Hepatocyte (in vitro differentiated cells): ENCODE measurements around the gene RNF6. TPM values are rescaled to one million over a fixed set of nuclear protein-coding genes. Genes with fewer than 3 reads are reported as not detected.

Experiments
- DNase-seq: peaks from one replicate; pipeline ENCODE4 v3.0.0-alpha.2; 2016; ENCODE audit warnings: low spot score
- H2AFZ ChIP-seq: fragments of 200-600 bp; sonication (generic); 2 replicates; pipeline ENCODE4 v1.6.0; 2016; ENCODE audit warnings: antibody characterized with exemption, mild to moderate bottlenecking
- H3K27ac ChIP-seq: fragments of 200-600 bp; sonication (generic); 2 replicates; pipeline ENCODE4 v1.5.1; 2016; ENCODE audit warnings: mild to moderate bottlenecking
- H3K27me3 ChIP-seq: fragments of 200-600 bp; sonication (generic); 2 replicates; pipeline ENCODE4 v1.6.1; 2016
- H3K36me3 ChIP-seq: fragments of 200-600 bp; sonication (generic); replicated peaks from 2 replicates; pipeline ENCODE4 v1.5.1; 2016; ENCODE audit warnings: low read depth; ENCODE audit not compliant: insufficient read depth
- H3K4me1 ChIP-seq: fragments of 200-600 bp; sonication (generic); 2 replicates; pipeline ENCODE4 v1.5.1; 2016; ENCODE audit warnings: mild to moderate bottlenecking, moderate library complexity; ENCODE audit not compliant: insufficient read depth
- H3K4me2 ChIP-seq: fragments of 200-600 bp; sonication (generic); 2 replicates; pipeline ENCODE4 v1.6.0; 2016
- H3K4me3 ChIP-seq: fragments of 200-600 bp; sonication (generic); 2 replicates; pipeline ENCODE4 v1.5.1; 2016; ENCODE audit warnings: mild to moderate bottlenecking
- H3K79me2 ChIP-seq: fragments of 200-600 bp; sonication (generic); 2 replicates; pipeline ENCODE4 v1.6.0; 2017; ENCODE audit warnings: mild to moderate bottlenecking
- H3K9me2 ChIP-seq: fragments of 200-600 bp; sonication (generic); replicated peaks from 2 replicates; pipeline ENCODE4 v1.6.0; 2017; ENCODE audit warnings: mild to moderate bottlenecking; ENCODE audit not compliant: insufficient read depth
- H3K9me3 ChIP-seq: fragments of 200-600 bp; sonication (generic); 2 replicates; pipeline ENCODE4 v1.5.1; 2016; ENCODE audit warnings: low read depth, mild to moderate bottlenecking
- H4K20me1 ChIP-seq: fragments of 200-600 bp; sonication (generic); 2 replicates; pipeline ENCODE4 v1.6.0; 2016; ENCODE audit warnings: mild to moderate bottlenecking; ENCODE audit not compliant: insufficient read depth, poor library complexity, severe bottlenecking
- CTCF ChIP-seq: fragments of 200-600 bp; sonication (generic); IDR thresholded peaks from 2 replicates; pipeline ENCODE4 v1.5.1; 2016; ENCODE audit warnings: antibody characterized with exemption, mild to moderate bottlenecking; ENCODE audit not compliant: poor library complexity
- EZH2 ChIP-seq: fragments of 200-600 bp; sonication (generic); IDR thresholded peaks from 2 replicates; pipeline ENCODE4 v1.6.1; 2016; ENCODE audit warnings: antibody characterized with exemption, mild to moderate bottlenecking, borderline replicate concordance
- EZH2phosphoT487 ChIP-seq: fragments of 200-600 bp; sonication (generic); IDR thresholded peaks from one replicate; pipeline ENCODE4 v1.6.1; 2018; ENCODE audit warnings: antibody characterized with exemption, mild to moderate bottlenecking, low read depth, moderate library complexity; ENCODE audit not compliant: unreplicated experiment, severe bottlenecking
- WGBS: methylation state at CpG from one replicate; pipeline ENCODE4 v1.1.6; 2016; ENCODE audit warnings: low lambda C conversion rate; ENCODE audit errors: missing lambda C conversion rate; 5-methylcytosine and 5-hydroxymethylcytosine counted together
- polyA plus RNA-seq: library from polyadenylated mRNA; unstranded; fragments of >200 nt; fragmentation: Nextera tagmentation; extraction: Ambion mirVana; gene quantifications from 2 replicates; pipeline ENCODE4 v1.2.1, GENCODE V29; 2016
- total RNA-seq: library from RNA; depleted of rRNA; stranded (reverse); fragments of >200 nt; gene quantifications from 2 replicates; pipeline ENCODE4 v1.2.3, GENCODE V29; 2014

Gene RNF6
- total and polyA plus RNA-seq, 2 experiments from 2014 or later = 31.9 to 34.0 TPM

- Histone ChIP-seq H3K9me3 (no peaks in the 10 kb centered on the region), H3K27ac (no peak overlapping the region), H3K4me2 (peak overlapping the region; percentile 82), H3K9me2 (no peaks in the 10 kb centered on the region), H3K4me1 (peaks cover 18% of the 10 kb centered on the region), H2AFZ (no peak overlapping the region), H3K4me3 (no peak overlapping the region), H3K79me2 (peaks cover 23% of the 10 kb centered on the region), H3K27me3 (no peaks in the 10 kb centered on the region), H3K36me3 (peaks cover 3% of the 10 kb centered on the region), H4K20me1 (peaks cover 4% of the 10 kb centered on the region)
- no peak for TF ChIP-seq CTCF
- TF ChIP-seq EZH2phosphoT487 = no peak
- no peak for TF ChIP-seq EZH2
- no peak for DNase-seq
- 74% methylated on average over 1 of the region's 1 CpG for WGBS
Observed at GRCh38 chr13:26219726-26220125, 2.4 kb downstream of the RNF6 start.

DNA sequence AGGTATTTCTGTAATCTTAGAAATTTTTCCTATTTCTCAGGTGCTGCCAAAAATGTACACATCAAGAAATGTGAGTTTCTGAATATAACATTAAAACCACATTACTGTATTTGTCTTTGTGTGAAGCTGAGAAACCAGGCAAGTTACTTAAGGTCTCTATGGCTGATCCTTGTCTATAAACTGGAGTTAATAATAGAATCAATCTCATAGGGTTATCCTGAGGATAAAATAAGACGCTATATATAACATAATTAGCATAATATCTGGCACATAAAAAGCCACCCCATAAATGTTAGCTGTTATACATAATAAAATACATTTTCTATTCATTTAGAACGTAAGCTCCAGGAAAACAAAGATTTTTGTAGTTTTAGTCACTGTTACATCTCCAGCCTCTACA, 6.1 kb downstream of the RNF6 start:
- 98% methylated on average over 2 of the region's 2 CpGs for WGBS
- Histone ChIP-seq H3K36me3 (peaks cover 3% of the 10 kb centered on the region), H3K9me3 (no peaks in the 10 kb centered on the region), H3K4me1 (peaks cover 12% of the 10 kb centered on the region), H3K27ac (no peak overlapping the region), H3K4me2 (no peak overlapping the region), H3K4me3 (no peak overlapping the region), H3K27me3 (no peaks in the 10 kb centered on the region), H3K9me2 (no peaks in the 10 kb centered on the region), H4K20me1 (peaks cover 4% of the 10 kb centered on the region), H3K79me2 (peaks cover 21% of the 10 kb centered on the region), H2AFZ (no peak overlapping the region)
- TF ChIP-seq EZH2phosphoT487 (no peak), CTCF (no peak)
- DNase-seq = no peak

- H3K9me2 ChIP-seq = no peaks in the 10 kb centered on the region
- no peak overlapping the region for H3K27ac ChIP-seq
- DNase-seq = no peak
- H3K36me3 ChIP-seq = peaks cover 3% of the 10 kb centered on the region
- no peak for TF ChIP-seq CTCF
- TF ChIP-seq EZH2 = no peak
- TF ChIP-seq EZH2phosphoT487 = no peak
- no peaks in the 10 kb centered on the region for H3K4me1 ChIP-seq
- H3K9me3 ChIP-seq = no peaks in the 10 kb centered on the region
- H3K27me3 ChIP-seq = no peaks in the 10 kb centered on the region
- H2AFZ ChIP-seq = no peak overlapping the region
- no peak overlapping the region for H3K4me2 ChIP-seq
- H4K20me1 ChIP-seq = no peaks in the 10 kb centered on the region
- WGBS = 96% methylated on average over 6 of the region's 6 CpGs
- H3K79me2 ChIP-seq = no peaks in the 10 kb centered on the region
- no peak overlapping the region for H3K4me3 ChIP-seq
Observed at GRCh38 chr13:26213982-26214381, 8.1 kb downstream of the RNF6 start.

DNA sequence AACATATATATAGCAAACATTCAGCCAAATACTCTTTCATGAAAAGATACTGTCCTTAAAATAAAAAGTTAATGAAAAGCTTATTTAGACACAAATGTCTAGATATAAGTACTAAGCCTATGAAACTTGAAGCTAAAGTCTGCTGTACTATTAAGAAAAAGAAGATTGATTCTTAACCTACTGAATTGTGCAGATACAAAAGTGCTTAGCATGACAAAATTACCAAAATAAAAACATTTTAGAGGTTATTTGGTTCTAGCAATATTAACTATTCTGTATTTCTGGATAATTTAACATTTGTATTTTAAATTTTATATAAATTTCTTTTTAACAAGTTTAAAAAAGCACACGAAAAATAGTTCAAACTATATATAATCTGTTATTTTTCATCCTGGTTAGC, 8.8 kb downstream of the RNF6 start:
- WGBS = 91% methylated on average over 1 of the region's 1 CpG
- no peaks in the 10 kb centered on the region for H3K27me3 ChIP-seq
- no peaks in the 10 kb centered on the region for H3K79me2 ChIP-seq
- no peak overlapping the region for H3K4me3 ChIP-seq
- H3K9me2 ChIP-seq = no peaks in the 10 kb centered on the region
- no peaks in the 10 kb centered on the region for H3K9me3 ChIP-seq
- DNase-seq = no peak
- no peaks in the 10 kb centered on the region for H3K4me1 ChIP-seq
- H3K36me3 ChIP-seq = peaks cover 1% of the 10 kb centered on the region
- H3K27ac ChIP-seq = no peak overlapping the region
- no peak overlapping the region for H2AFZ ChIP-seq
- TF ChIP-seq CTCF = no peak
- TF ChIP-seq EZH2phosphoT487 = no peak
- no peak for TF ChIP-seq EZH2
- no peak overlapping the region for H3K4me2 ChIP-seq
- no peaks in the 10 kb centered on the region for H4K20me1 ChIP-seq
